T47D (cell line): Measurements from ENCODE around the gene DISP1.

Experiments used
- DNase-seq, 2 experiments: peaks; one replicate each; pipeline versions ENCODE4 v3.0.0 to v3.0.0-alpha.2; 2011 to 2012; ENCODE audit warnings: low read depth in 1 of 2, low spot score in 1 of 2
- JUND ChIP-seq: IDR thresholded peaks from 2 replicates; pipeline ENCODE4 v1.6.1; 2012; ENCODE audit warnings: low read depth
- in situ Hi-C: cut with HindIII; loops from 2 replicates; pipeline ENCODE4 v1.10.0; 2016; ENCODE audit warnings: low sequenced_read_pairs, low pct_unique_long_range_greater_than_20kb

The DISP1 gene

GRCh38 chr1:222811671-222812070 is 3.2 kb upstream of the DISP1 start:
- in situ Hi-C loops = no loop called here
- no peak for TF ChIP-seq JUND
- no peak for DNase-seq

- DNase-seq = no peak
- no peak for TF ChIP-seq JUND
- in situ Hi-C loops = no loop called here
These were observed 838 bp upstream of the DISP1 start for GRCh38 chr1:222813866-222814535.

- in situ Hi-C loops = no loop called here
- TF ChIP-seq JUND = no peak
- DNase-seq = no peak
These were observed 564 bp downstream of the DISP1 start for GRCh38 chr1:222815440-222815765.

- no peak for TF ChIP-seq JUND
- DNase-seq = no peak
- in situ Hi-C loops = no loop called here
These were observed 2.7 kb downstream of the DISP1 start for GRCh38 chr1:222817529-222817928.

GRCh38 chr1:222818171-222818570 is 3.3 kb downstream of the DISP1 start:
- in situ Hi-C loops = no loop called here
- DNase-seq = no peak
- TF ChIP-seq JUND = no peak

- TF ChIP-seq JUND = no peak
- in situ Hi-C loops = no loop called here
- DNase-seq = no peak
These were observed 5.4 kb downstream of the DISP1 start for GRCh38 chr1:222820171-222820712.

- in situ Hi-C loops = no loop called here
- TF ChIP-seq JUND = no peak
These were observed 6.4 kb downstream of the DISP1 start for GRCh38 chr1:222821239-222821638.

GRCh38 chr1:222823695-222824094 is 8.9 kb downstream of the DISP1 start:
- no peak for TF ChIP-seq JUND
- DNase-seq = no peak
- in situ Hi-C loops = no loop called here

More at GRCh38 chr1:222821239-222821638, 6.4 kb downstream of the DISP1 start:
- DNase-seq = no peak

GRCh38 chr1:222824641-222825040 is 9.8 kb downstream of the DISP1 start:
- 0 out of 2 replicates have a peak, but pooled peaks have one; percentile 27 for TF ChIP-seq JUND
- in situ Hi-C loops = no loop called here
- peak in 1 of 2 experiments; percentile 56 for DNase-seq

GRCh38 chr1:222828939-222829338 is 14.1 kb downstream of the DISP1 start:
- no peak for TF ChIP-seq JUND
- DNase-seq = no peak
- in situ Hi-C loops = no loop called here

GRCh38 chr1:222829868-222830267 is 15.0 kb downstream of the DISP1 start:
- TF ChIP-seq JUND = no peak

GRCh38 chr1:222833356-222833876 is 18.6 kb downstream of the DISP1 start:
- in situ Hi-C loops = no loop called here
- no peak for TF ChIP-seq JUND
- no peak for DNase-seq

More at GRCh38 chr1:222829868-222830267, 15.0 kb downstream of the DISP1 start:
- no peak for DNase-seq
- in situ Hi-C loops = no loop called here

GRCh38 chr1:222843469-222844410 is 28.9 kb downstream of the DISP1 start:
- no peak for DNase-seq
- TF ChIP-seq JUND = no peak
- in situ Hi-C loops = no loop called here
